Transverse colon (tissue), 4 donors: ENCODE results near the gene POLD4. TPM values are rescaled to one million over a fixed set of nuclear protein-coding genes. Genes with fewer than 3 reads are reported as not detected.
A peak's percentile ranks its signal among the peaks of the same experiment; 100 is the strongest.

Experiments
- DNase-seq: peaks from one replicate; pipeline ENCODE4 v3.0.0-alpha.2; 2019
- H3K27ac ChIP-seq, 4 donors: fragments of 200-600 bp; sonication (generic); 2 replicates each; pipeline ENCODE4 v1.5.1; 2016 to 2018; ENCODE audit warnings: inconsistent platforms in 4 of 4
- H3K27me3 ChIP-seq: fragments of 200-600 bp; sonication (generic); 2 replicates; pipeline ENCODE4 v1.5.1; 2017; ENCODE audit warnings: inconsistent platforms
- H3K36me3 ChIP-seq, 4 donors: fragments of 200-600 bp; sonication (generic); 2 replicates each; pipeline ENCODE4 v1.5.1; 2017 to 2019; ENCODE audit warnings: inconsistent platforms in 4 of 4
- H3K4me1 ChIP-seq, 4 donors: fragments of 200-600 bp; sonication (generic); 2 replicates each; pipeline ENCODE4 v1.5.1; 2017 to 2020; ENCODE audit warnings: inconsistent platforms in 4 of 4
- H3K4me3 ChIP-seq, 4 donors: fragments of 200-600 bp; sonication (generic); 1 replicate in 1 of 4; 2 replicates in 3 of 4; pipeline versions ENCODE4 v1.5.1 to v1.6.1; 2017 to 2019; ENCODE audit warnings: inconsistent platforms in 4 of 4
- H3K9me3 ChIP-seq, 2 donors: fragments of 200-600 bp; sonication (generic); 2 replicates each; pipeline ENCODE4 v1.5.1; 2017 to 2019; ENCODE audit warnings: inconsistent platforms in 2 of 2
- EP300 ChIP-seq: sonication (generic); formaldehyde crosslinking; IDR thresholded peaks from one replicate; pipeline ENCODE4 v1.6.1; 2017; ENCODE audit warnings: antibody characterized with exemption, low read depth
- POLR2A ChIP-seq: fragments of 450-650 bp; IDR thresholded peaks from one replicate; pipeline ENCODE4 v1.6.1; 2016; ENCODE audit warnings: antibody characterized with exemption, mild to moderate bottlenecking, moderate library complexity
- POLR2AphosphoS5 ChIP-seq, 3 donors: sonication (generic); formaldehyde crosslinking; IDR thresholded peaks; one replicate each; pipeline ENCODE4 v1.6.1; 2016; ENCODE audit warnings: antibody characterized with exemption in 3 of 3
- WGBS, 2 donors: methylation state at CpG; one replicate each; pipeline ENCODE4 v1.1.5; 2018; ENCODE audit warnings: low coverage in 1 of 2; 5-methylcytosine and 5-hydroxymethylcytosine counted together
- in situ Hi-C, 4 donors: fragments of 200-750 bp; cut with MboI; loops; one replicate each; pipeline versions ENCODE4 v1.15.0 to v1.15.1; 2017; ENCODE audit warnings: low sequenced_read_pairs in 3 of 4, low pct_ligation_motif_present in 1 of 4, low pct_unique_long_range_greater_than_20kb in 1 of 4
- intact Hi-C: fragments of 100-400 bp; cut with DNase I; formaldehyde crosslinking; loops from one replicate; pipeline ENCODE4 v1.15.1; 2023; ENCODE audit warnings: low total_unique reads
- total RNA-seq, 4 donors: library from RNA; depleted of rRNA; stranded (reverse); fragments of >200 nt; gene quantifications; one replicate each; pipeline ENCODE4 v1.1.0, GENCODE V29; 2016
- TF ChIP-seq, protein P1 (sequence below), 5 experiments: fragments of 200-600 bp in 3 of 5; fragments of 450-650 bp in 2 of 5; sonication (generic) in 3 of 5; IDR thresholded peaks; 1 replicate in 2 of 5; 2 replicates in 3 of 5; pipeline ENCODE4 v1.5.1; 2016 to 2017; ENCODE audit warnings: antibody characterized with exemption in 5 of 5, inconsistent platforms in 3 of 5, mild to moderate bottlenecking in 2 of 5, moderate library complexity in 1 of 5

Gene POLD4
- total RNA-seq, 4 donors from 2014 or later = 261 to 372 (median 319) TPM

DNA sequence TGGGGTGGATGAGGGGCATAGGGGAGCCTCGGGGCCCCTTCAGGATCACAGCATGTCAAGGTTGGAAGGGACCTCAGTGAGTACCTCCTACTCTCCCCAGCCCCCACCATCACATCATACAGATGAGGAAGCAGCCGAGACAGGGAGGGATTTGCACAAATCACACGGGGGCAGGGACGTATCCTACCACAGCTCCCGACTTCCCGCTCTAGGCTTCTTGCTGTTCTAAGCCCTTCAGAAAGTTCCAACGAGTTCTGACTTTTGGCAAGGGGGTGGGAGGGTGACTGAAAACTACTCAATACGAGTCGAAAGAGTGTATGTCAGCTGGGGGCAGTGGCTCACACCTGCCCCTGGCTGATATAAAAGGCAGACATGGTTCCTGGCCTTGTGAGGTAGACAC lies 33.7 kb upstream of the POLD4 start:
- H3K27me3 ChIP-seq = no peaks in the 10 kb centered on the region
- TF ChIP-seq EP300 (no peak), POLR2AphosphoS5 (IDR thresholded peaks at IDR 0.05) (no peak), POLR2A (no peak)
- TF ChIP-seq, protein P1, sequence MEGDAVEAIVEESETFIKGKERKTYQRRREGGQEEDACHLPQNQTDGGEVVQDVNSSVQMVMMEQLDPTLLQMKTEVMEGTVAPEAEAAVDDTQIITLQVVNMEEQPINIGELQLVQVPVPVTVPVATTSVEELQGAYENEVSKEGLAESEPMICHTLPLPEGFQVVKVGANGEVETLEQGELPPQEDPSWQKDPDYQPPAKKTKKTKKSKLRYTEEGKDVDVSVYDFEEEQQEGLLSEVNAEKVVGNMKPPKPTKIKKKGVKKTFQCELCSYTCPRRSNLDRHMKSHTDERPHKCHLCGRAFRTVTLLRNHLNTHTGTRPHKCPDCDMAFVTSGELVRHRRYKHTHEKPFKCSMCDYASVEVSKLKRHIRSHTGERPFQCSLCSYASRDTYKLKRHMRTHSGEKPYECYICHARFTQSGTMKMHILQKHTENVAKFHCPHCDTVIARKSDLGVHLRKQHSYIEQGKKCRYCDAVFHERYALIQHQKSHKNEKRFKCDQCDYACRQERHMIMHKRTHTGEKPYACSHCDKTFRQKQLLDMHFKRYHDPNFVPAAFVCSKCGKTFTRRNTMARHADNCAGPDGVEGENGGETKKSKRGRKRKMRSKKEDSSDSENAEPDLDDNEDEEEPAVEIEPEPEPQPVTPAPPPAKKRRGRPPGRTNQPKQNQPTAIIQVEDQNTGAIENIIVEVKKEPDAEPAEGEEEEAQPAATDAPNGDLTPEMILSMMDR (IDR thresholded peaks at IDR 0.05) = no peak
- no peaks in the 10 kb centered on the region for H3K36me3 ChIP-seq
- H3K27ac ChIP-seq = no peak overlapping the region
- H3K4me3 ChIP-seq = no peak overlapping the region
- DNase-seq = no peak
- in situ Hi-C loops = loop anchor here in 1 of 4 donors (25.0 kb wide), 1 partner anchor 125 kb away; the partner anchor contains the start of gene GRK2
- H3K9me3 ChIP-seq = no peaks in the 10 kb centered on the region
- peaks cover 10 to 28% (median 18%) of the 10 kb centered on the region in 4 donors for H3K4me1 ChIP-seq
- 55 to 58% methylated on average over 7 to 9 of the region's 9 CpGs for WGBS, 2 donors
- intact Hi-C loops = no loop called here

DNA sequence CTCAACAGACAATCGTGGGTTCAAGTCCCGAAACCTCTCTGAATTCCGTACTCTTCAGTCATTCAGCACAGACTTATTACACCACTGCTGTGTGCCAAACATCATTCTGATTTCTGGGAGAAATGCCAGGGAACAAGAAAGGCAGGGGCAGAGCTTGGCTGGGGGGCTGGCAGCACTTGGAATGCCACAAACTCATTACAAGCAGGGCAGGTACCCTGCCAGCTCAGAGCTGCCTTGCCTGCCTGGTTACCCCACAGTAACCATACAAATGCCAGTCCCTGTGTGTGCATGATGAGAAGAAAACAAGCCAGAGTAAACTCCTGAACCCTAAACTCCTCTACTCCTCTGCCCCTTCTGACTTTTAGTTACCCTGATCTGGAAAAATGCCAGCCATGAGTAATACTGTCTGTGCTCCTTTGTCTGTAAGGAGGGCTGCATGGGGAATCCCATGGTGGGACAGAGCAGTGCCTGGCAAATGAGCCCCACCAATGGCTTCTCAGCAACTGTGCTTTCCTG lies 31.6 kb upstream of the POLD4 start:
- TF ChIP-seq, protein P1 (IDR thresholded peaks at IDR 0.05) = no peak
- TF ChIP-seq POLR2A (no peak), POLR2AphosphoS5 (IDR thresholded peaks at IDR 0.05) (no peak), EP300 (no peak)
- Histone ChIP-seq H3K36me3 (no peaks in the 10 kb centered on the region), H3K4me1 (peaks cover 4 to 20% (median 6%) of the 10 kb centered on the region in 4 donors), H3K9me3 (no peaks in the 10 kb centered on the region), H3K4me3 (no peak overlapping the region), H3K27ac (no peak overlapping the region), H3K27me3 (no peaks in the 10 kb centered on the region)
- no peak for DNase-seq
- in situ Hi-C loops (loop anchor here in 2 of 4 donors (5.0 to 25.0 kb wide), 2 partner anchors 123 kb away; partner anchors contain the start of gene GRK2 (in 1 of the 2)), intact Hi-C loops (loop anchor here (5.0 kb wide), 1 partner anchor 38 kb away; no protein-coding TSS in a partner anchor)
- 35% methylated on average over 3 of the region's 3 CpGs; no CpG with 5 or more reads in 1 of the 2 donors for WGBS, 2 donors

DNA sequence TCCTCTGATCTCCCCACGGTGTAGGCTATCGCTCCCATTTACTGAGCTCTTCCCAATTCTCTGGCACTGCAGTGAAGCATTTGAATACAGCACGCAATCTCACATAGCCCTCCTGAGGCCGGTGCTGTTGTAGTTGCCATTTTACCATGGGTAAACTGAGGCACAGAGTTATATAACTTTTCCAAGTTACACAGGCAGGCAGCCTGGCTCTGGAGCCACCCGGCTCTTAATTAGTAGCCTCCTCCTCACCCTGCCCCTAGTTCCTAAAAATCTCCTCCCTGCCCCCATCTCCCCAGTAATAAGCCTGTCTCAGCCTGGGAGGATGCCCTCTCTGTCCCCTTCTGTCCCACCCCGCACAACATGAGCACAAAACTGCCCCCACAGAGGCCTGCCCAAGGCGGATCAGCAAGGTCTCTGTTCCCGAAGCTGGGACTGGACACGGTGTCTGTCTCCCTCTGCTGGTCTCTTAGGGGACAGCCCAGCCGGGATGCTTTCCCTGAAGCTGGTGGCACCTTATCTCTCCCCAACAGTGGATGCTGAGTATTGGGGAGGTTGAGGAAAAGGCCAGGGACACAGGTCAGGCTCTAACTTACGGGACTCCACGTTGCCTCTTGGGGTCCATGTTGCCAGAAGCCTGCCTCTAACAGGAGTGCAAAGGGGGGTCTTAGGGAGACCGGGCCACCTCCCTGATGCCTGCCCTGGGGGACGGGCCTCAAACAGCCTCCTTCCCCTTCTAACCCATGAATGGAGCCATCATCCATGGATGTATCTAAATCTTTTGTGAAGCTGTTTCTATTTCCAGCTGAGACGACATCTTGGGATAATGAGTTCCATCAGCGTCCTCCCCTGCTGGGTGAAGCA lies 29.2 kb upstream of the POLD4 start:
- intact Hi-C loops = loop anchor here (1.0 to 5.0 kb wide), 2 partner anchors 25 to 35 kb away; no protein-coding TSS in a partner anchor
- WGBS, 2 donors = 45 to 53% methylated on average over 5 to 14 of the region's 16 CpGs

More for the DNA sequence above, 29.2 kb upstream of the POLD4 start:
- no peaks in the 10 kb centered on the region for H3K9me3 ChIP-seq
- H3K36me3 ChIP-seq = no peaks in the 10 kb centered on the region
- H3K27ac ChIP-seq = no peak overlapping the region
- no peak overlapping the region for H3K4me3 ChIP-seq
- peaks cover 4 to 12% (median 11%) of the 10 kb centered on the region in 4 donors for H3K4me1 ChIP-seq
- in situ Hi-C loops = loop anchor here in 2 of 4 donors (5.0 to 25.0 kb wide), 2 partner anchors 120 kb away; partner anchors contain the start of gene GRK2 (in 1 of the 2)
- no peaks in the 10 kb centered on the region for H3K27me3 ChIP-seq
- DNase-seq = peak; percentile 89
- no peak for TF ChIP-seq POLR2AphosphoS5 (IDR thresholded peaks at IDR 0.05)
- TF ChIP-seq, protein P1 (IDR thresholded peaks at IDR 0.05) = peak; percentile 96 to 98 (median 96)
